ENCODE results near the gene UGT1A4. TPM values are rescaled to one million over a fixed set of nuclear protein-coding genes. Genes with fewer than 3 reads are reported as not detected.

Gene UGT1A4
- total RNA-seq, 1 donor from 2014 or later: not detected

DNA sequence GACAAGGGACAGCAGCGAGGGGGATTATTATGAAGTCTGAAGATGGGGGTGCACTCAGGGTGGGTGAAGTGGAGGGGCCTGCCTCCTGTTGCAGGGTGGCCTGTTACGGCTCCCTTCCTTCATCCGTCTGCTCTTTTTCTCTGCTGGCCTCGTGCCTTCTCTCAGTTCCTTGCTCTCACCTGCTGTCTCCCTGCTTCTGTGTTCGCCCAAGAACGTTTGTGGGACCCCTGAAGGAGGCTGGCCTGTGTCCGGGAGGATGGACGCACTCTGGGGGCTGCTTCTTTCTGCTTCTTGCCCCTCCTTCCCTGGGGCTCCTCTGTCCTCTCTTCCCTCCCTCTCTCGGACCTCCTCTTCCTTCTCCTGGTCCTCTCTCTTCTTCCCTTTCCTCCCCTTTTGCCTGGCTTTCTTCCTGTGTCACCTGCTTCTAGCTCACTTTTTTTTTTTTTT, 73.4 kb downstream of the UGT1A4 start:
- no peak for DNase-seq

DNA sequence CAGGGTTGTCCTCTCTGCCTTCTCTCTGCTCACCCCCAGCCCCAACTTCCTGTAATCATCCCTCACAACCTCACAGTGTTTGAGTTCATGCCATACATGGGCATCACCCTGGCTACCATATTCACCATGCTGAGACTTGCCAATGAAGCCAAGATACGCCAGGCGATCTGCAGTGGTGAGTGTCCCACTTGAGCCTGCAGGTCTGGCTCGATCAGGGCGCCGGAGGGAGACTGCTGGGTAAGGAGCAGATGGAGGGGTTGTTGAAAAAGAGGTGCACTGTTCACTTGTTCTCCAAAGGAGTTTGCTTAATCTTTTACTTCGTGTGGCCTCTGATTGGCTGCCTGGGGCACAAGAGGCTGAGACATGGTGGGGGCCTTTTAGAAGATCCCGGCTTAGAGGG, 74.2 kb downstream of the UGT1A4 start:
- DNase-seq: no peak

DNA sequence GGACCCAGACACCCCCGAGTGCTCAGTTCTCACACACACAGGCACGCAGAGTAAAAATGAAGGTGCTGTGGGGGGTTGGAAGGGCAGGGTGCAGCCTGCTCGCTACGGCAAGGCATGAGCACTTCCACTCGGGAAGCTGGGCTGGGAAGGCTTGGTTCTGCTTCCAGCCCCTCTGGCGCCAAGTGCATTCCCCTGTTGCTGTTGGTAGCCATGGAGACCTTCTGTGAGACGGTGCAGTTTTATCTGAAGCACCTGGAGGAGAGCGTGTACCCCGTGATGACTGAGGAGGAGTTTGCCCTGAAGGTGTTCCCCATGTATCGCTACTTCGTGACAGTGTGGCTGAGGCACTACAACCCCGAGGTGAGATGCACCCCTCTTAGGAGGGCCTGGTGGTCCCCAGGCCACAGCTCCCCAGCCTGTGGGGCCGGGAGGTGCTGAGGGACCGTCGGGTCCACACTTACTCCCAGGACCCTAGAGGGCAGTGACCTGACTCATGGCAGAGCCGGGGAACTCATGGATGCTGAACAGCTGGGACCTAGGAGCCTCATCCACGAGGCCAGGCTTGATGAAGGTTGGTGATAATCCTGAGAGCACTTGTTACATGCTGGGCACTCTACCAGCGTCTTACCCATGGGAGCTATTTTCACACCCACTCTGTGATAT, 75.1 kb downstream of the UGT1A4 start:
- DNase-seq: no peak

DNA sequence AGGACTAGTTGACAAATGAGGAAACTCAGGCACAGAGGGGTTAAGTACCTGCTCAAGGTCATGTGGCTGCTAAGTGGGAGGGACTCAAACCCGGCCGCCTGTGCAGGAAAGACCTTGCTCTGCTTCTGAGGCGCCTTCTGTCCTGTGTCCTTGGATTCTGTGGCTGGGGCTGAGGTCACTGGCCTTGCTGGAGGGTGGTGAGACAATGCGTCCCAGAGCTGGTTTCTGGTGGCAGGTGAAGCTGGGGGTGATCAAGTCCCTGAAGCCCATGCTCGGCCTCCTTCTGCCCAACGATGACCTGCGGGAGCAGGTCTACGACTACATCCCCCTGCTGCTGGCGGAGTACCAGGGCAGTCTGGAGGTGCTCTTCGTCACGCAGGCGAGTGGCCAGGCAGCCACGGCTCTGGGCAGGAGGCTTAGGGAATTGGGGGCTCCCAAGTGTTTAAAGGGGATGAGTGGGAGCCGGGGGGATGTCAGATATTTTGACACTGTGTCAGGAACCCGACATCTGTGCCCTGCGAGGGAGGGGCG, 75.7 kb downstream of the UGT1A4 start:
- DNase-seq: no peak

DNA sequence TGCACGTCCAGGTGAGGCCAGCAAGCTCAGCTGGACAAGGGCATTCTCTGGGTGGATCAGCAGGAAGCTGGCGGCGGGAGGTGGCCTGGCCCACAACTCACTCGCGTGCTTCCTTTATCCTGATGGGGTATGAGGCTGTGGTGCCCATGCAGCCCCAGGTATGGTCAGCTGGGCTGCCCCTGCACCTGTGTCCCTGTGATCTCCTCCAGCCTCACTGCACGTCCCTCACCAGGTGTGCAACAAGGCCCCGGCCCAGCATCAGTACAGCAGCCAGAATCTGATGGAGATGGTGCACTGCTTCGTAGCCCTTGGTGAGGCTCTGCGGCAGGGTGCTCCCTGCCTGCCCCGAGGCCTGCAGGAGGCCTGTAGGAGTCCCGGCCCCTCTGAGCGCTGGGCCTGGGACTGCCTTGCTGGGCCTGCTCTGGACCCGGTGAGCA, 77.2 kb downstream of the UGT1A4 start:
- DNase-seq: no peak

DNA sequence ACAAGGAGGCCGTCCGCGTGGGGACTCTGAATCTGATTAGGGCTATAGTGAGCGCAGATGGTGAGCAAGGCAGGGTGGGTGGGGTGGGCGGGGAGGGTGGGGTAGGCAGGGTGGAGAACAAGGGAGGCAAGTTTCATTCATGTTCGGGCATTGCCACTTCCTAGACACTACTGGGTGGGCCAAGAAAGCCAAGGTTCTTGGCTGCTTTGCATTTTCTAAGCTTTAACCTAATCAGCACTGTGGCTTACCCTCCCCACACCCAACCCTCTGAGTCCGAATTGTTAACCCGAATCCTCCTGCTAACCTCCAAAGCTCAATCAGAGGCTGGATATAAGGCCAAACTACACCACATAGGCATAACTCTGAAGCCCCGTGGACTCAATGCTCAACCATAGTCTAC, 77.7 kb downstream of the UGT1A4 start:
- no peak for DNase-seq

DNA sequence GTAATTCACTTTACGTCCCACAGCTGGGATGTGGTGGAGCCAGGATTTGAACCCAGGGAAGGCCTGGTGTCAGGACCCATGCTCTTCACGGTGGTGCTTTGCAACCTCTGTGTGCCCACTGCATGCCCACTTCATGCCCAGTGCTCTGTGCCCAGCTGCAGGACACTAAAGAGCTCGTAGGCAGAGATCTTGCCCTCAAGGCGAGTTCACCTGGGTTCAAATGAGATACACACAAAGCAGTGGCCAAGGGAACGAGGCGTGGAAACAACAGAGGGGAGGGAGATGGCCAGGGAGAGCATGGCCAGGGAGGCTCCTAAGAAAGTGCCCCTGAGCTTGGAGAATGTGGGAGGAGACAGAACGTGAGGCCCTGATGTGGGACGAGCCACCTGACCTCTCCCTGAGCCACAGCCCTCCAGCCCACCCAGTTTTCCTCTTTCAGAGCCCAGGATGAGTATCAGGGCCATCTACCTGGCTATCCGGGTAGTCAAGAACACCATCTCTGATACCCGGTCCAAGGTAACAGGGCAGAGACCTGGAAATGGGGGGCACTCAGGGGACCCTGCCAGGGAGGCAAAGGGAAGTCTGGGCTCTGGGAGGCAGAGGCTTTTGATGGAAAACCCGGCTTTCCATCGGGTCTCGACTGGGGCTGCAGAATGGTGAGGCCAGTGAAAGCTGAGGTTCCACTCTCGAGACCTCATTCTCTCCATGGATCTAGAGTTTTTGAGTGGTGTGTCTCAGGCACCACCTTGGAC, 80.0 kb downstream of the UGT1A4 start:
- DNase-seq: no peak

DNA sequence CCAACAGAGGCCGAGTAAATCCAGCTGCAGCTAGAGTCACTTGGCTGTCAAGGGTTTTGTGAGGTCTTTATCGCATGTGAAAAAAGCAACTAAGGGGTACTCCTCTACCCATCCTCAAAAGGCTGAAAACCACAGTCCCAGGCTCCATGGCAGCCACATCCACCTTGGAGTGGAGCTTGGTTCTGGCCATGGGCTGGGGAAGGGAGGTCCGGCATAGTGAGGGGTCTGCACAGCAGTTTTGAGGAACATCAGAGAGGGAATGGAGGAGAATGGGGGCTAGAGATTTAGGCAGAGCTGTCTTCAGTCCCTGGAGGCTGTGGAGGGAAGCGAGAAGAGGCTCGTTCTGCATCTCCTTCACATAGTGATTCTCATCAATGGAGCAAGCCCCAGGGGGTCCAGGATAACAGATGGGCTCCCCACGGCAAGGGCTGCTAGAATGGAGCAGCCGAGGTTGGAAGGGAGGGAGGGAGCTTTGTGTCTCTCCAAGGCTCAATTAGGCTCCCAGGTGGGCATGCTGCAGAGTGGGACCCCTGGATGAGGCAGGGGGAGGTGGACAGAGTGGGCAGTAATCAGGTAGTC, 80.6 kb downstream of the UGT1A4 start:
- no peak for DNase-seq

DNA sequence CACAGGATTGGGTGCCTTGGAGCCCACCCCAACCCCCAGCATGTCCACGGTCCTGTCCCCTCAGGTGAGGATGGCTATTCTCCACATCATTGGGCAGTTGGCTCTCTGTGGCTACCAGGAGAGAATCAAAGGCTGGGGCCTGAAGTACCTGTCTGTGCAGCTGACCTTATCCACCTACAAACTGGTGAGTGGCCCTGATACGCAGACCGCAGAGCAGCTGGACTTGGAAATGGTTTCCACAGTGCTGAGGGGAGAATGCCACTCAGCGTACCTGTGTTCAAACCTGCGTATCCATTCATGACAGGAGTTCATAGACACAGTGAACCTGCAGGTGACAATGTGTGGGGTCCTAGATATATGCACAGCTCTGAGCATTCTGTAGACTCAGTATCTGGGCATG, 81.2 kb downstream of the UGT1A4 start:
- DNase-seq: no peak

DNA sequence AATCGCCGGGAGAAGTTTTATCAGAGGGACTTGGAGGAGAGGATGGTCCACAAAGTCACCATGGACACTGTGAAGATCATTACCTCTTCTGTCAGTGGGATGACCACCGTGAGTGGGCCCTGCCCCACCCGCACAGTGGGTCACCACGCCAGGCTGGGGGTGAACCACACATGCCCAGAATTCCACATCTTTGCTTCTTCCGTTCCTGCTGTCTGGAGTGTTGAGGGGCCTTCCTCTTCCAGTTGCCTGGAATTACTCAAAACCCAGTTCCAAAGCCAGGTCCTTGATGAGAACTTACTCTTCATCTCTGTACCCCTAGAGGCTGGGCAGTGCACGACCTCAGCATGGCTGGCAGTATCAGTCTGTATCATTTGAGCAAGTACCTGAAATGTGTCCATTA, 81.7 kb downstream of the UGT1A4 start:
- DNase-seq: no peak

DNA sequence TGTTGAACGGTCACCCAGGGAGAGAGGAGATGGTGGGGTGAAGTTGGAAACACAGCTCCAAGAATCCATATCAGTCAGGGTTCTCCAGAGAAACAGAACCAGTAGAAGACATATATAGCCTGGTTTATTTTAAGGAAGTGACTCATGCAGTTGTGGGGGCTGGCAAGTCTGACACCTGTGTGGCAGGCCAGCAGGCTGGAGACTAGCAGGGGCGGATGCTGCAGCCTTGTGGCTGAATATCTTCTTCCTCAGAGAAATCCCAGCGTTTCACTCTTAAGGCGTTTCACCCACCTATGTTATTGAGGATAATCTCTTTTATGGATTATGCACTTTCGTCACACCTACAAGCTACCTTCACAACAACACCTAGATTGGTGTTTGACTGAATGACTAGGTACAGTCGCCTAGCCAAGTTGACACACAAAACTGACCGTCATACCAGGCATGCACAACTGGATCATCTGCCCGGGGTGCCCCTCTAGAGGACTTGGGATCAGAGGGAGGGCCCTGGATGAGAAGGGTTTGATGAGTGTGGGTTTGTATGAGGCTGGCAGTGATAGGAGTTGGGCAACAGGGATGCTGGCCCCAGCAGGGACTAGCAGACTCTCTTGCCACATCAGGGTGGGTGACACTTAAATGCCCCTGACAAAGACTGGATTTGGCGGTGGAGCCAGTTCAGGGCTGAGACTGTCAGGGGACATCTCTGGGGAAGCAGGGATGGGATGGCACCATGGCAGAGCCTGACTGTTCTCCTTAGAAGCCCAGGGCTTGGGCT, 83.0 kb downstream of the UGT1A4 start:
- no peak for DNase-seq

DNA sequence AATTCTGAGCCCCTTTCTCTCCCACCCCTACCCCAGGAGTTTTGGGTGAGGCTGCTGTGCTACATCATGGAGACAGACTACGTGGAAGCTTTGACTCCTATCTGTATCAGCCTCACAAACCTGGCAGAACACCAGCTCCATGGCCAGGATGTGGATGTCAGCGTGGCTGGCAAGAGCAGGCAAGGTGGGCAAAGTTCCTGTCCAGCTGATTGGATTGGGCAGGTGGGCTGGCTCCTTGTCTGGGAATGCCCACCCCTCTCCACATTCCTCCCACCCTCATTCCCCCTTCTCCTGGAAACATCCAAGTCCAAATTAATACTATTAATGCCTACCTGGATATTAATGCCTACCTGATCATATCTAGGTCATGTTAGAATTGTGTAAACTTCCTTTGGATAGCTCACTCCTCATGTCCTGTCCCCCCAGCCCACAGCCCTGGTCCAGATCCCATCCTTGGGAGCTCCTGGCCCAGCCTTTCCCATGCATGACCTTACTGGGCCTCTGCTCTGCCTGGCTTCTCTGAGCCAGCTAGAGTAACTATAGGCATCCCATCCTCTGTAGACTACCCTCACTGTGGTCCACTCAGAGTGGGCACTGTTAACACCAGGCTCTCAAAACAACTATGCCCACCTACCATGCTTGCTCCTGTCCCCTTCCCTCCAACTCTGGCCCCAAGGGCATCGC, 83.7 kb downstream of the UGT1A4 start:
- no peak for DNase-seq

DNA sequence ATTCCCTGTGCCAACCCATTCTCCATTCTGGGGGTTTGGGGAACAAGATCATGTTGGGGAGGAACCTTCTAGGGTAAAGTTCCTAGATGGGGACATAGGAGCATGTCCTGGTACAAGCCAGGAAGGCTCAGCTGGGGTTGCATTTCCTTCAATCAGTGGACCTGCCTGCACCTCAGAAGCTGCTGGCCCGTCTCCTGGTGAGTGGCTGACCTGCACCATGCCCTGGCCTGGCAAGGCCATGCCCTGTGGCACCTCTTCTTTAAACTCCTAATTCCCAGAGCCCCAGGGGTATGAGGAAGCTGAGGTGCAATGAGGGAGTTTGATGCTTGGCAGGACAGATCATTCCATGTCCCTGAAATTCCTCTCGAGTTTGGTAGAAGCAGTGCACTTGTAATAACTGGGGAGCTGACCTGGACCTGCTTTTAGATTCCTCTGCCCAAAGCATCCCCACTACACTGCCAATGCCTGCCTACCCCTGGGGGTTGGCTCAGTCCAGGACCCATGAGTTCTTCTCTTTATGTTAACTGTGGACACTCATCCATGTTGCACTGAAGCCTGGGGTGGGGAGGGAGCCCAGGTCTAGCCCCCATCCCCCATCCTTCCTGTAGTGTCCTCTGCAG, 84.9 kb downstream of the UGT1A4 start:
- no peak for DNase-seq

DNA sequence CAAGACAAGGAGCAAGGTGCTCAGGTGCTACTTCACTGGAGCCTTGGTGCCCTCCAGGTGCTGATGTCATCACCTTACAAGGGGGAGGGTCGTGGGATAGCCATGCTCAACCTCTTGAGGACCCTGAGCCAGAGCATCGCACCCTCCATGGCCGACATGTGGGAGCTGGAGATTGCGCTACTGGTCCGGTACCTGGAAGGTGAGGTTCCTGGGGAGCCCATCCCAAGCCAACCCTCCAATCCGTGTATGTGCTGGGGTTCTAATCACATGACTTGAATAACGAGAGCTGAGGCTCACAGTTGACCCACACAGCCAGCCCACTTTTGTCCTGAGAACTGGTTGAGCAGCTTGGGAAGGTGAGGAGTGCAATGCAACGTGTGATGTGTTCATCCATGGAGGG, 85.5 kb downstream of the UGT1A4 start:
- DNase-seq: no peak

DNA sequence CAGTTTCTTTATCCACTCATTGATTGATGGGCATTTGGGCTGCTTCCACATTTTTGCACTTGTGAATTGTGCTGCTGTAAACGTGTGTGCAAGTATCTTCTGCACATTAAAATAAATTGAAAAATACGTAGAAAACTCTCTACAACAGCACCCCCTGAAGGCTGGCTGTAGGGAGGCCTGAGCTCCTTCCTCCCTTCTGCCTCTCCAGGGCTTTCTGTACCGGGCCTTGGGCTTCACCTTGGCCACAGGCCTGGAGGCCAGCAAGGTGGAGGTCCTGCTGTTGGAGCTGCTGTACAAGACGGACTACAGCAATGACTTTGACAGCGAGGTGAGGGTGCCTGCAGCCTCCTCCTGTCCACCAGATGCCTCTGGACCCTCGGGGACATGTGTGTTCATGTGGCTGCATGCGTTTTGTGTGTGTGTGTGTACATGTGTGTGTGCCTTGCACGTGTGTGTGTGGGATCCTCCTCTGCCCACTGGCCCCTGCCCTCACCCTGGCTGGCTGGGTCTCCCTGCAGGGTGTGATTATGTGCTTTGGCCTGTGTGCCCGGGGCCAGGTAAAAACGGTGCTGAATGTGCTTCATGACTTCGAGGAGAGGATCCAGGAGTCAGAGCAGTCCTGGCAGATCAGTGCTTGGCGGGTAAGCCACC, 88.8 kb downstream of the UGT1A4 start:
- no peak for DNase-seq

DNA sequence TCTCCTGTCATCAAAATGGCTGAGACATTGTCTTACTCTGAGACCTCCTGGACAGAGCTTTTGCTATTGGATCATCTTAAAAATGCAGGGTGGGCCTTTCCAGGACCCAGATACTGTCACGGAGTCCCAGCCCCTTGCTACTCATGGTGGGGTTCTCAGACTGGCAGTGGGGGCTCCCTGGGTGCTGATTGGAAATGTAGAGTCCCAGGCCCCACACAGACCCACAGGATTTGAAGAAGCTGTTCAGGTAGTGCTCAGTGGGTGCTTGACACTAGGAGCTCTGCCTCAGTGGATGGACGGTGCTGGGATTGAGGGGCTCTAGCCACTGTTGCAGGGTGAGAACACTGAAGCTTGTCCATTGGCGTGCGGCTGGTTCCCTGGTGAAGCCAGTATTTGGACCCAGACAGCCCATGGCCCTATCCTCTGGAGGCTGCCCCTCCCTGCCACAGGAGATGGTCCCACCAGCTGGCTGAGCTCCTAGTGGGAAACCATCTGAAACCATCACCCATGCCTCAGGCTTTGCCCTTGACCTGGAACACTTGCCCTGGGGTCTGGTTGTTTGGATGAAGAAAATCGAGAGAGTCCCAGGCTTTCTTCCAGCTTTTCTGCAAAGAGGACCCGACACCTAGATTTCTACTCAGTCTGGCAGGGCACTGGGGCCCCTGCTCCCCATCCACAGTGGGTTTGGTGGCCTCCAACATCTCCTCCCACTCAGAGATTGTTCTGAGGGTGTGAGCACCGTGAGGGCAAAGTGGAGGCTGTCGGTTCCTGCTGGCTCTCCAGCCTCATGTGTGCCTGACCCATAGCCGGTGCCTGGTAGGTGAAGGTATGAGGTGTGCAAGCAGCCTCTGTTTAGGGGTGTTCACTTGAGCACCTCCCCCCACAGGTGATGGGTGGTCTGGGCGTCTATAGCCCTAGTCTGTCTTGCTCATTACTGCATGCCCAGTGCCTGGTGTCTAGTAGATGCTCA, 89.7 kb downstream of the UGT1A4 start:
- DNase-seq: no peak

DNA sequence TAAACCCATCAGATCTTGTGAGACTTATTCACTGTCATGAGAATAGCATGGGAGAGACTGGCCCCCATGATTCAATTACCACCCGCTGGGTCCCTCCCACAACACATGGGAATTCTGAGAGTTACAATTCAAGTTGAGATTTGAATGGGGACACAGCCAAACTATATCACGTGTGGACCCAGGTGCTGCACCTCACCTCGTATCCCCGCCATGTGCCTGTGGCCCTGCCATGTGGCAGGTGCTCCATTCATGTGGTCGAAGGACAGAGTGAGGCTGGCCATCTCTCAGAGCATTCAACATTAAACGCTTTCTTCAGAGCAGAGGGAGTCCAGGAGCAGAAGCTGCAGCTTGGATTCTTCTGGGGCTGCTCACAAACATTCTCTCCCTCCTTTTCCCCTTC, 91.8 kb downstream of the UGT1A4 start:
- no peak for DNase-seq

DNA sequence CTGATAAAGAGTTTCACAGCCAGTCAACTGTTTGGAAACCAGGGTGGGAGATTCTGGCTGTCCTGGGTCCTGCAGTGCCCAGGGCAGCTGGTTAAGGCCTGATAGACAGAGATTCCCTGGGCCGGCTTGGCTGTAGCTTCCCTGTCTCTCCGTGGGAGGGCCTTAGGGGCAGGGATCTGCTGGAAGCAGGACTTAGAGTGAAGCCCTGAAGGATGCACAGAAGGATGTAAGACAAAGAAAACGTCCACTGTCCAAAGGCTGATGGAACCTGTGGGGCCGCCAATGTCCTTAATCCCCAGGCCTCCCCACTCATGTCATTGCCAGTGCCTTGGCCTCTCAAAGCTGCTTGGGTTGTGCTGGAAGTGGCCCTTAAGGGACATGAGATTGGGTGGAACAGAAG, 92.6 kb downstream of the UGT1A4 start:
- no peak for DNase-seq

DNA sequence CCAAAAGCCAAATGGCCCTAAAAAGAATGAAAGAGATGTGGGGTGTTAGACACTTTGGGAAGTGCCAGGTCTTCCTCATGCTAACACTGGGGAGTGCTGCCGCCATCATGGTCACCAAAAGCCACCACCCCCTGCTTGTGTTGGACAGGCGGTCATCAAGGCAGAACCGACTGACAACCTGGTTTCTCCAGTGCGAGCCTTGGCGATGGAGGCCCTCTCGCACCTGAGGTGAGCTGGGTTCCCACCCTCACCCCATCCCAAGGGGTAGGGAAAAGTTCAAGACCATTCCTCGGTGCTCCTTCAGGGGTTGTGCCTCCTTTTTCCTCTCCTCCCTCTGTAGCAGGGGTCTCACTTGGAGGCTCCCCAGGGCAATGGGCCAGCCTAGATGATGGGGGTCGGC, 93.2 kb downstream of the UGT1A4 start:
- no peak for DNase-seq

All from skin of body (tissue), 2 donors.